ENCODE measurements around the gene NEGR1. TPM values are rescaled to one million over a fixed set of nuclear protein-coding genes. Genes with fewer than 3 reads are reported as not detected.

NEGR1 gene
- total and polyA plus RNA-seq, 3 donors from 2014 or later = 2.9 to 7.6 (median 3.1) TPM

- Histone ChIP-seq H3K9me3 (no peaks in the 10 kb centered on the region), H3K36me3 (ENCODE audit: low read depth, missing control alignments) (no peaks in the 10 kb centered on the region), H3K27ac (no peak overlapping the region), H3K4me1 (no peaks in the 10 kb centered on the region), H3K27me3 (no peaks in the 10 kb centered on the region), H3K4me3 (no peak overlapping the region)
- DNase-seq = no peak
- intact Hi-C loops (cut with DNase I; ENCODE audit: low total_unique reads) = no loop called here
- no peak for TF ChIP-seq POLR2A (IDR thresholded peaks at IDR 0.05)
- WGBS, 2 donors = 86 to 100% methylated on average over 1 of the region's 1 CpG
These were observed 60.5 kb downstream of the NEGR1 start for GRCh38 chr1:72221811-72222210.

- Histone ChIP-seq H3K4me1 (no peaks in the 10 kb centered on the region), H3K36me3 (ENCODE audit: low read depth, missing control alignments) (no peaks in the 10 kb centered on the region), H3K27ac (no peak overlapping the region), H3K4me3 (no peak overlapping the region), H3K9me3 (no peaks in the 10 kb centered on the region), H3K27me3 (no peaks in the 10 kb centered on the region)
- intact Hi-C loops (cut with DNase I; ENCODE audit: low total_unique reads) = no loop called here
- 80 to 81% methylated on average over 5 of the region's 5 CpGs for WGBS, 2 donors
- no peak for DNase-seq
- TF ChIP-seq POLR2A (IDR thresholded peaks at IDR 0.05) (no peak), CTCF (IDR thresholded peaks at IDR 0.05) (no peak)
These were observed 64.1 kb downstream of the NEGR1 start for GRCh38 chr1:72218141-72218739.

GRCh38 chr1:72207059-72207458 is 75.3 kb downstream of the NEGR1 start:
- no peak overlapping the region for H3K4me3 ChIP-seq
- DNase-seq = no peak
- WGBS, 2 donors = 91 to 100% methylated on average over 1 of the region's 1 CpG
- no peaks in the 10 kb centered on the region for H3K27me3 ChIP-seq
- no peaks in the 10 kb centered on the region for H3K36me3 ChIP-seq (ENCODE audit: low read depth, missing control alignments)
- no peak overlapping the region for H3K27ac ChIP-seq
- TF ChIP-seq CTCF (IDR thresholded peaks at IDR 0.05) = no peak
- TF ChIP-seq POLR2A (IDR thresholded peaks at IDR 0.05) = no peak
- no peaks in the 10 kb centered on the region for H3K4me1 ChIP-seq
- H3K9me3 ChIP-seq = no peaks in the 10 kb centered on the region
- intact Hi-C loops (cut with DNase I; ENCODE audit: low total_unique reads) = no loop called here

GRCh38 chr1:72202761-72203160 is 79.6 kb downstream of the NEGR1 start:
- no peaks in the 10 kb centered on the region for H3K27me3 ChIP-seq
- H3K9me3 ChIP-seq = no peaks in the 10 kb centered on the region
- no peak for TF ChIP-seq POLR2A (IDR thresholded peaks at IDR 0.05)
- no peak for TF ChIP-seq CTCF (IDR thresholded peaks at IDR 0.05)
- intact Hi-C loops (cut with DNase I; ENCODE audit: low total_unique reads) = no loop called here
- no peaks in the 10 kb centered on the region for H3K4me1 ChIP-seq
- 69 to 70% methylated on average over 2 of the region's 2 CpGs for WGBS, 2 donors
- no peak overlapping the region for H3K4me3 ChIP-seq
- no peak overlapping the region for H3K27ac ChIP-seq
- DNase-seq = no peak
- H3K36me3 ChIP-seq (ENCODE audit: low read depth, missing control alignments) = no peaks in the 10 kb centered on the region

GRCh38 chr1:72197786-72198185 is 84.6 kb downstream of the NEGR1 start:
- Histone ChIP-seq H3K4me3 (no peak overlapping the region), H3K9me3 (no peaks in the 10 kb centered on the region), H3K27ac (no peak overlapping the region), H3K4me1 (no peaks in the 10 kb centered on the region), H3K27me3 (no peaks in the 10 kb centered on the region), H3K36me3 (ENCODE audit: low read depth, missing control alignments) (no peaks in the 10 kb centered on the region)
- 49 to 53% methylated on average over 3 of the region's 3 CpGs for WGBS, 2 donors
- DNase-seq = no peak
- TF ChIP-seq CTCF (IDR thresholded peaks at IDR 0.05) (no peak), POLR2A (IDR thresholded peaks at IDR 0.05) (no peak)
- intact Hi-C loops (cut with DNase I; ENCODE audit: low total_unique reads) = no loop called here

Data from testis (tissue), 3 donors.